ENCODE results near the gene ITM2B. TPM values are rescaled to one million over a fixed set of nuclear protein-coding genes. Genes with fewer than 3 reads are reported as not detected.

The ITM2B gene
- total RNA-seq, 1 experiment from 2014 or later, result 105 TPM

GRCh38 chr13:48311223-48311622 is 78.2 kb downstream of the ITM2B start:
- Histone ChIP-seq H3K4me3 (ENCODE audit: low read length) (no peak overlapping the region), H2AFZ (ENCODE audit: low read length) (no peak overlapping the region), H3K9me3 (ENCODE audit: low read length) (no peaks in the 10 kb centered on the region), H3K9ac (ENCODE audit: low read length) (no peak overlapping the region), H4K20me1 (ENCODE audit: low read length) (no peaks in the 10 kb centered on the region), H3K79me2 (ENCODE audit: low read length) (peaks cover 14% of the 10 kb centered on the region), H3K4me1 (ENCODE audit: insufficient read depth, low read length) (no peaks in the 10 kb centered on the region), H3K27me3 (ENCODE audit: low read length) (no peaks in the 10 kb centered on the region), H3K36me3 (ENCODE audit: low read depth, low read length) (0 out of 2 replicates have a peak, but pooled peaks cover 4% of the 10 kb centered on the region), H3K4me2 (ENCODE audit: low read length) (no peak overlapping the region), H3K27ac (ENCODE audit: low read length) (no peak overlapping the region), H3K9me2 (replicated peaks; ENCODE audit: low read length) (no peaks in the 10 kb centered on the region), H3F3A (ENCODE audit: low read length, unreplicated experiment) (no peaks in the 10 kb centered on the region)
- ATAC-seq, result no peak
- TF ChIP-seq CTCF (conservative IDR thresholded peaks at IDR 0.05; ENCODE audit: low read depth, low read length) (no peak), EZH2phosphoT487 (IDR thresholded peaks at IDR 0.05; ENCODE audit: borderline replicate concordance, low read length) (no peak), EZH2 (IDR thresholded peaks at IDR 0.05; ENCODE audit: low read length, unreplicated experiment) (no peak)
- DNase-seq, result no peak
- intact Hi-C loops (cut with micrococcal nuclease), result no loop called here
- no TSS peak for BruUV-seq (replicated peaks)
- ChIA-PET POLR2A (ENCODE audit: unreplicated experiment) (no interaction called here), CTCF (no interaction called here)

GRCh38 chr13:48315969-48316650 is 83.1 kb downstream of the ITM2B start:
- intact Hi-C loops (cut with micrococcal nuclease), result no loop called here
- H3K9ac ChIP-seq (ENCODE audit: low read length), result no peak overlapping the region
- ATAC-seq (no peak), DNase-seq (no peak)
- TF ChIP-seq EZH2 (IDR thresholded peaks at IDR 0.05; ENCODE audit: low read length, unreplicated experiment) (no peak), EZH2phosphoT487 (IDR thresholded peaks at IDR 0.05; ENCODE audit: borderline replicate concordance, low read length) (no peak), CTCF (conservative IDR thresholded peaks at IDR 0.05; ENCODE audit: low read depth, low read length) (no peak)
- no peaks in the 10 kb centered on the region for H3F3A ChIP-seq (ENCODE audit: low read length, unreplicated experiment)
- H4K20me1 ChIP-seq (ENCODE audit: low read length), result no peaks in the 10 kb centered on the region
- H3K4me3 ChIP-seq (ENCODE audit: low read length), result no peak overlapping the region
- no peaks in the 10 kb centered on the region for H3K27me3 ChIP-seq (ENCODE audit: low read length)
- H3K79me2 ChIP-seq (ENCODE audit: low read length), result 0 out of 2 replicates have a peak, but pooled peaks cover 5% of the 10 kb centered on the region
- H3K27ac ChIP-seq (ENCODE audit: low read length), result no peak overlapping the region
- no peaks in the 10 kb centered on the region for H3K9me3 ChIP-seq (ENCODE audit: low read length)
- H3K4me2 ChIP-seq (ENCODE audit: low read length), result no peak overlapping the region
- BruUV-seq (replicated peaks), result no TSS peak
- CTCF ChIA-PET, result no interaction called here
- no peaks in the 10 kb centered on the region for H3K9me2 ChIP-seq (replicated peaks; ENCODE audit: low read length)
- H2AFZ ChIP-seq (ENCODE audit: low read length), result no peak overlapping the region
- POLR2A ChIA-PET (ENCODE audit: unreplicated experiment), result no interaction called here
- H3K4me1 ChIP-seq (ENCODE audit: insufficient read depth, low read length), result no peaks in the 10 kb centered on the region
- no peaks in the 10 kb centered on the region for H3K36me3 ChIP-seq (ENCODE audit: low read depth, low read length)

- no TSS peak for BruUV-seq (replicated peaks)
- no peak overlapping the region for H2AFZ ChIP-seq (ENCODE audit: low read length)
- H4K20me1 ChIP-seq (ENCODE audit: low read length), result no peaks in the 10 kb centered on the region
- no peak overlapping the region for H3K9ac ChIP-seq (ENCODE audit: low read length)
- H3K79me2 ChIP-seq (ENCODE audit: low read length), result 0 out of 2 replicates have a peak, but pooled peaks cover 5% of the 10 kb centered on the region
- POLR2A ChIA-PET (ENCODE audit: unreplicated experiment), result no interaction called here
- no peak overlapping the region for H3K27ac ChIP-seq (ENCODE audit: low read length)
- DNase-seq (no peak), ATAC-seq (no peak)
- H3K9me3 ChIP-seq (ENCODE audit: low read length), result no peaks in the 10 kb centered on the region
- no peaks in the 10 kb centered on the region; the same call in 1 of the 2 replicates for H3K36me3 ChIP-seq (ENCODE audit: low read depth, low read length)
- no peaks in the 10 kb centered on the region for H3F3A ChIP-seq (ENCODE audit: low read length, unreplicated experiment)
- intact Hi-C loops (cut with micrococcal nuclease), result no loop called here
- TF ChIP-seq CTCF (conservative IDR thresholded peaks at IDR 0.05; ENCODE audit: low read depth, low read length), result no peak
- no peak overlapping the region for H3K4me3 ChIP-seq (ENCODE audit: low read length)
- H3K27me3 ChIP-seq (ENCODE audit: low read length), result no peaks in the 10 kb centered on the region
- CTCF ChIA-PET, result no interaction called here
- H3K4me2 ChIP-seq (ENCODE audit: low read length), result no peak overlapping the region
- H3K9me2 ChIP-seq (replicated peaks; ENCODE audit: low read length), result no peaks in the 10 kb centered on the region
- H3K4me1 ChIP-seq (ENCODE audit: insufficient read depth, low read length), result no peaks in the 10 kb centered on the region
These were observed 84.0 kb downstream of the ITM2B start for GRCh38 chr13:48316826-48317510.
